Amniotic epithelial cell (primary cell): ENCODE results near the gene UBP1.
A peak's percentile ranks its signal among the peaks of the same experiment; 100 is the strongest.

Experiments
- DNase-seq: peaks from one replicate; pipeline ENCODE4 v3.0.0-alpha.2; 2010; ENCODE audit warnings: low read depth

The UBP1 gene

DNA sequence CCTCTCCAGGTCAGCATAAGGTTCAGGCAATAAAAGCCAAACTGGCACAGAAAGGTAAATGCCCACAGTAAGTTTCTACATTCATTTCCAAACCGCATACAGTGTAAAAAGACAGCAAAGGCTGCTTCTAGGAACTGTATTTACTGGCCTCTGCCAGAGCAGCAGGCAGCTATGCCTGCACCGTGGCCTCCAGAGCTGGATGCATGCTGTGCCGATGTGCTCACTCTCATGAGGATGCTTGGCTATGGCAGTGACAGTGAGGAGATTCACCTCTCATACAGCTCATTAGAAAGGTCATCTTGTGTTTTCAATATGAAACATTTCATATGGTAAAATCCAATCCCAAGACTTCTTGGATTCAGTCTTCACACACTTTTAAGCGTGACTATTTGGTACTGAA, 50.3 kb downstream of the UBP1 start:
- no peak for DNase-seq

DNA sequence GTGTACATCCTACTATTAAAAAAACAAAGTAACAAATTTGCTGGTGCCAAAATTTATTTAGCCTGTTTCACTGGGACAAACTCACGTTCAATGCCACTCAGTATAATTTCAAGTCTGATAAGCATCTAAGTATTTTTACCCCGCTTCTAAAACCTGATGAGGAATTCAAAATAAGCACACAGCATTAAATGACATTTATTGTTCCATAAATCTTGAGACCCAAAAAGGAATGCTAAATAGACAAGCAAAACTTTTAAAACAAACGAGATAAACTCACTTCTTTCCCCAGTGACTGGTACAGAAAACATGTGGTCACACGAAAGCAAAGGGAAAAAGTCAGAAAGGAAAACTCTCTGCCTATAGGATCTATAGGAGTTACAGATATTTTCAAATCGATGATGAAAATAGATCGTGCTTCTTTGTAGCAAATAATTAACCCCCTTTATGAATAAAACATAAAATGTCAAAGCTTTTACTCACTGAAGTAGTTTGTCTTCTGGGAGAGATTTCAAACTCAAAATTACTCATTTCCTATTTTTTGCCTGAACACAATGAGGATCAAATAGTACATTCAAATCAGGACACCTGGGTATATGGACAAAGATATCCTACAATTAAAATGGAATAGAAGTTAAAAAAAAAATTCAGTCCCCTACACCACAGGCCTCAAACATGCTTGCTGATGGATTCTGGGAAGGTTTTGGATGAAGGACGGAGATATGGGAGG, 51.7 kb downstream of the UBP1 start:
- DNase-seq = no peak

DNA sequence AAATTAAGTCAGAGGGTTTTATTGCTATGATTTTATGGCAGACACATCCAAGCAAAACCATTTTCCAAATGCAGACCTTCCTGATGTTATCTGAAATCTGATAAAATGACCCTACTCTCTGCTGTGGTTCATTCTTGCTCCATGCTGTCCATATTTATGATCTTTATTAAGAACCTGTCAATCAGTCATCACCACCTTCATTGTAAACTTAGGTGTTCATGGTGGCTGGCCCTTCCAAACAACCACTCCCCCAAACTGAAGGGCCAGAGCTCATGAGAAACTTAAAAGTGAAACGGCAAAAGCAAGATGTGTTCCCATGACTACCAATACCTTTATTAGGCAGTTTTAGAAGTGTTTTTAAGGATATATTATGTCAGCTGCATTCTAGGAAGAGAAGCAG, 53.6 kb downstream of the UBP1 start:
- DNase-seq = no peak

DNA sequence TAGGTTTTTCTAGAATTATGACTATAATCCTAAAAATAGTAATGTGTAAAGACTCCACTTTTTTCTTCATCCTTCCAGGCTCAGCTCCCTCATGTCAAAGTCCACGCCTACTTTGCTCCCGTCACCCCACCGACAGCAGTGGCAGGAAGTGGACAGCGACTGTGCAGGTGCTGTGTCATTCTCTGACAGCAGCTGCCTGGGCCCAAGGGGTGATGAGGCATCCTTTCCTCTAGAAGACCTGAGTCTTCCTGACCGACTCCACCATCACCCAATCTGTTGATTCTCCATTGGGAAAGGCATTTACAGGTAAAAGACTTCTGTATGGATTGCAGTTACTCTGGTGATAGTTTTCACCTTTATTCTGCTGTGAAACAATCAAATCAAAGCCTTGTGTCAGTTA, 54.8 kb downstream of the UBP1 start:
- DNase-seq = no peak

GRCh38 chr3:33383951-33384350, 56.3 kb downstream of the UBP1 start:
- no peak for DNase-seq

DNA sequence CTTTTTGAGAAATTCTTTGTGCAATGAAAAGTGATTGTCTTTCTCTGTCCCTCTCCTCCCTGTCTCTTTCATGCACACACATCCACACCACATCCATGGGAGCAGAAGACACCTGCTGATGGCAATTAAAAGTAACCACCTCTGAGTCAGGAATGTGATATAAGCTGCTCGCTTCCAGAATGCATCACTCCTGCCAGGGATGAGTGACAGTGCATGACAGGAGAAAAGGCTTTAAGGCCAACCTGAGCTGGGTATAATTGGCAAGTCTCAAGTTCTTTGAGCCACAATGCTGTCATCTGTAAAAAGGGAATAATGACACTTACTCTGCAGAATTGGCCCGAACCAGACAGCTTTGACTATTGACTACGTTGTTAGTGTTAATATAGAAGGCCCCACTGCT, 59.6 kb downstream of the UBP1 start:
- DNase-seq = no peak

DNA sequence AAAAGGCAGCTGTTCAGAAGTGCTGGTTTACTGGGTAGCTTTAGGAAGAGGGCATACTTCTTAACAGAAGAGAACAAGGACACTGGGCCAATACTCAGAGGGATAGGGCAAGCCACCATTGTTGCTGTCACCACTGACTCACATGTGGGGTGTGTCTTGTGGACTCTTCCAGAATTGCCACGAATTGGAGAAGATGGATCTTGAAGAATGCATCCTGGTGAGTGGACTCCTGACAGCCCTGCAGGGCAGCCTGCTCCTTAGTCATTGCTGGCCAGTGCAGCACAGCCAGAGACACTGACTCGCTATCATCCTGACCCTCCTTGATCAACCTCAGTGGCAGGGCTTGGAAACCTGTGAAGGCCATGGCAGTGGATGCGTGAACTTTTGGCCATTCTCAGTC, 62.3 kb downstream of the UBP1 start:
- peak; percentile 42 for DNase-seq

- no peak for DNase-seq
These were observed 62.7 kb downstream of the UBP1 start for GRCh38 chr3:33377489-33377888.

DNA sequence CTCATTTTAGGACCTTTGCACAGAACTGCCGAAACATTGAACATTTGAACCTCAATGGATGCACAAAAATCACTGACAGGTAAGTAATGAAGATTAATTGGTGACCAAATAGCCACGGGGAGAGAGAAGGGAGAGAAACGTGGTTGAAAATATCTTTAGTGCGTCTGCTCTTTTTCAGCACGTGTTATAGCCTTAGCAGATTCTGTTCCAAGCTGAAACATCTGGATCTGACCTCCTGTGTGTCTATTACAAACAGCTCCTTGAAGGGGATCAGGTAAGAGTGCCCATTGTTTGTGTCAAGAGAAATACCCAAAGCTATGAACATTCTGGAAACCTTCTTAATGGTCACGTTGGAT, 67.1 kb downstream of the UBP1 start:
- no peak for DNase-seq

DNA sequence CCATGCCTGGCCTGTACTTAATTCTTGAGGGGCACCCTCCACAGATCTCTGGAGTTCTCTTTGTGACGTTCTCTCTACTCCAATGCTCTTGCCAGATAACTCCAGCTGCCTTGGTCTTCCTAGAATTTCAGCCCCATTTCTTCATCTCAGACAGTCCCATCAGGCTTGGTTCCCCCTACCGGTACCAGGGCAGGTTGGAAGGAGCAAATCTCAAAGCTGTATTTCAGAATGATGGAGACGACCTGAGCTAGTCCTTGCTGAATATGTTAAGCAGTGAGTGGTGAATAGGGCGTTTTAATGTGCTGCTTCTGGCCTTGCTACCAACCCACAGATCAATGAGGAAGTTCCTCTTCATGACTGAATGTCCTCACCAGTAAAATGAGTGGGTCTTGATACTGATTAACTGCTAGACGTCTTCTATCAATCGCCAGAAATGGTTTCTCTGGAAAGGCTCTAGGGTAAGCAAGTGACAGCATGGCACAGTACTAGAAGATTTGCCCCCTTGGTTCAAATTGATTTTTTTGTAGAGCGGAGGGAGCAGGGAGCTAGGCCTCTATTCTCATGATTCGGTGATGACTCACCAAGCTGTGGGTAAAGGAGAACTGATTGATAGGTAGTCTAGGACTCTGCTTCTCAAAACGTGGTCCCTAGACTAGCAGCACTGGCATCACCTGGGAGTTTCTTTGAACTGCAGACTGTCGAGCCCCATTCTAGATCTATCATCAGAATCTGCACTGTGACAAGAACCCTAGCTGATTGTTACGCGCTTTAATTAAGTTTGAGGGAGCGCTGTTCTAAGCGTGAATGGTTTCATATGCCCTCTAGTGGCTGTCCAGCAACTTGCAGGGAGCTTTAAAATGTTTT, 67.8 kb downstream of the UBP1 start:
- peak; percentile 65 for DNase-seq

- peak; percentile 62 for DNase-seq
These were observed 75.6 kb downstream of the UBP1 start for GRCh38 chr3:33364531-33365128.

- DNase-seq = no peak
These were observed 76.1 kb downstream of the UBP1 start for GRCh38 chr3:33364060-33364459.

GRCh38 chr3:33363113-33363800, 76.9 kb downstream of the UBP1 start:
- DNase-seq = no peak

GRCh38 chr3:33360136-33360825, 79.9 kb downstream of the UBP1 start:
- peak; percentile 56 for DNase-seq

GRCh38 chr3:33358172-33358781, 81.9 kb downstream of the UBP1 start:
- no peak for DNase-seq

GRCh38 chr3:33355611-33356010, 84.6 kb downstream of the UBP1 start:
- peak; percentile 41 for DNase-seq

GRCh38 chr3:33339758-33340157, 100.4 kb downstream of the UBP1 start:
- DNase-seq = no peak

DNA sequence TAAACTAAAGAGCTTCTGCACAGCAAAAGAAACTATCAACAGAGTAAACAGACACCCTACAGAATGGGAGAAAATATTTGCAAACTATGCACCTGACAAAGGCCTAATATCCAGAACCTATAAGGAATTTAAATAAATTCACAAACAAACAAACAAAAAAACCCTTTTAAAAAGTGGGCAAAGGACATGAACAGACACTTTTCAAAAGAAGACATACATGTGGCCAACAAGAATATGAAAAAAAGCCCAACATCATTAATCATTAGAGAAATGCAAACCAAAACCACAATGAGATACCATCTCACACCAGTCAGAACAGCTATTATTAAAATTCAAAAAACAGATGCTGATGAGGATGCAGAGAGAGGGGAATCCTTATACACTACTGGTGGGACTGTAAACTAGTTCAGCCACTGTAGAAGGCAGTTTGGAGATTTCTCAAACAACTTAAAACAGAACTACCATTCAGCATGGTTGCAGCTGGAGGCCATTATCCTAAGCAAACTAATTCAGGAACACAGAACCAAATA, 101.2 kb downstream of the UBP1 start:
- DNase-seq = peak; percentile 20
